Endothelial cell of umbilical vein (primary cell): Measurements from ENCODE around the gene SORCS2. TPM values are rescaled to one million over a fixed set of nuclear protein-coding genes. Genes with fewer than 3 reads are reported as not detected.

ENCODE experiments used
- BruUV-seq: library from RNA; stranded (reverse); fragments of 400-500 nt; replicated peaks from 2 replicates; lab custom pipeline; 2021; lab: Mats Ljungman, UMichigan
- CTCF ChIA-PET: fragments of 300-600, 350-600 bp; sonication (Branson Sonifier 250); formaldehyde crosslinking; loops from one replicate; lab custom pipeline; 2021; ENCODE audit warnings: antibody characterized with exemption, inconsistent platforms; lab: Charles Lee
- POLR2A ChIA-PET: fragments of 300-600, 350-600 bp; sonication (Branson Sonifier 250); formaldehyde crosslinking; loops from one replicate; lab custom pipeline; 2021; ENCODE audit warnings: antibody characterized with exemption, inconsistent platforms; lab: Charles Lee
- DNase-seq: peaks from one replicate; pipeline ENCODE4 v3.0.0-alpha.2; 2011; ENCODE audit warnings: low read depth, low spot score
- FAIRE-seq: peaks from 2 replicates; lab custom pipeline; 2011; peaks lifted over from hg19 to GRCh38; lab: Jason Lieb, UNC
- H2AFZ ChIP-seq: 2 replicates; pipeline ENCODE4 v1.6.0; 2012; ENCODE audit warnings: low read depth, low read length, control low read depth, inconsistent platforms
- H3K27ac ChIP-seq: 2 replicates; pipeline ENCODE4 v1.5.1; 2011; ENCODE audit warnings: low read depth, mild to moderate bottlenecking, control low read depth, low read length, moderate library complexity; ENCODE audit not compliant: insufficient read depth
- H3K27me3 ChIP-seq, 2 experiments: 2 replicates each; pipeline versions ENCODE4 v1.6.0 to v1.6.1; 2011; ENCODE audit warnings: low read length in 2 of 2, mixed read lengths in 1 of 2; ENCODE audit not compliant: control insufficient read depth in 2 of 2, insufficient read depth in 2 of 2
- H3K36me3 ChIP-seq, 2 experiments: 2 replicates in 1 of 2; 3 replicates in 1 of 2; pipeline ENCODE4 v1.5.1; 2011; ENCODE audit warnings: low read length in 2 of 2, mild to moderate bottlenecking in 1 of 2, moderate library complexity in 1 of 2; ENCODE audit not compliant: control insufficient read depth in 2 of 2, insufficient read depth in 2 of 2; ENCODE audit errors: extremely low read depth in 1 of 2
- H3K4me1 ChIP-seq: 3 replicates; pipeline ENCODE4 v1.5.1; 2011; ENCODE audit warnings: mild to moderate bottlenecking, low read length; ENCODE audit not compliant: control insufficient read depth, insufficient read depth; ENCODE audit errors: extremely low read depth
- H3K4me2 ChIP-seq: 2 replicates; pipeline ENCODE4 v1.6.1; 2011; ENCODE audit warnings: low read length, control low read depth, mixed read lengths; ENCODE audit not compliant: insufficient read depth
- H3K4me3 ChIP-seq, 3 experiments: fragments of 200-600 bp in 1 of 3; sonication (generic), shearing (Covaris generic) in 1 of 3; replicated peaks in 1 of 3; 2 replicates each; pipeline ENCODE4 v1.5.1; 2011 to 2016; ENCODE audit warnings: control low read depth in 3 of 3, low read length in 3 of 3, mild to moderate bottlenecking in 2 of 3, inconsistent platforms in 1 of 3, low read depth in 1 of 3, moderate library complexity in 1 of 3; ENCODE audit not compliant: insufficient read depth in 1 of 3
- H3K79me2 ChIP-seq: 2 replicates; pipeline ENCODE4 v1.6.0; 2012; ENCODE audit warnings: low read length, inconsistent platforms; ENCODE audit not compliant: control insufficient read depth, insufficient read depth
- H3K9ac ChIP-seq: replicated peaks from 2 replicates; pipeline ENCODE3; 2011; ENCODE audit warnings: low read length, control low read depth; ENCODE audit not compliant: insufficient read depth; ENCODE audit errors: extremely low read depth
- H3K9me1 ChIP-seq: replicated peaks from 3 replicates; pipeline ENCODE4 v1.6.0; 2011; ENCODE audit warnings: mild to moderate bottlenecking, low read length; ENCODE audit not compliant: control insufficient read depth, insufficient read depth; ENCODE audit errors: extremely low read depth
- H3K9me3 ChIP-seq: replicated peaks from 2 replicates; pipeline ENCODE4 v1.5.1; 2012; ENCODE audit warnings: low read length, inconsistent platforms; ENCODE audit not compliant: control insufficient read depth, insufficient read depth
- H4K20me1 ChIP-seq: replicated peaks from 2 replicates; pipeline ENCODE3; 2011; ENCODE audit warnings: mild to moderate bottlenecking, low read length; ENCODE audit not compliant: control insufficient read depth, insufficient read depth; ENCODE audit errors: extremely low read depth
- EZH2 ChIP-seq: IDR thresholded peaks from 2 replicates; pipeline ENCODE4 v1.6.1; 2012; ENCODE audit warnings: borderline replicate concordance, low read depth, mild to moderate bottlenecking, moderate library complexity, low read length, inconsistent platforms; ENCODE audit not compliant: severe bottlenecking
- FOS ChIP-seq: IDR thresholded peaks from 2 replicates; pipeline ENCODE4 v1.6.1; 2011; ENCODE audit warnings: mild to moderate bottlenecking, low read length, moderate library complexity, borderline replicate concordance; ENCODE audit not compliant: insufficient read depth
- GATA2 ChIP-seq: IDR thresholded peaks from 2 replicates; pipeline ENCODE4 v1.7.0; 2011; ENCODE audit warnings: low read depth, mild to moderate bottlenecking, moderate library complexity, mixed read lengths, low read length; ENCODE audit not compliant: insufficient read length, insufficient read depth
- JUN ChIP-seq: IDR thresholded peaks from 2 replicates; pipeline ENCODE4 v1.6.1; 2011; ENCODE audit warnings: borderline replicate concordance, low read depth; ENCODE audit not compliant: insufficient read length, insufficient read depth
- MAX ChIP-seq: IDR thresholded peaks from 2 replicates; pipeline ENCODE4 v1.6.1; 2011; ENCODE audit not compliant: insufficient read depth, insufficient read length
- MYC ChIP-seq: IDR thresholded peaks from one replicate; pipeline ENCODE4 v1.6.1; 2011; ENCODE audit warnings: mild to moderate bottlenecking, low read depth, low read length
- POLR2A ChIP-seq: IDR thresholded peaks from 2 replicates; pipeline ENCODE4 v1.6.1; 2012; ENCODE audit warnings: low read depth, mild to moderate bottlenecking, control low read depth, low read length
- POLR2AphosphoS5 ChIP-seq: IDR thresholded peaks from 2 replicates; pipeline ENCODE4 v1.6.1; 2012; ENCODE audit warnings: low read depth, mild to moderate bottlenecking, control low read depth, low read length, moderate library complexity; ENCODE audit not compliant: insufficient read depth
- dilution Hi-C: fragments of 300-500 bp; cut with MboI; formaldehyde crosslinking; loops from one replicate; pipeline ENCODE4 v1.15.0; 2019; ENCODE audit warnings: low sequenced_read_pairs; ENCODE audit not compliant: extremely low pct_ligation_motif_present
- intact Hi-C: fragments of 100-400 bp; cut with micrococcal nuclease; formaldehyde crosslinking; loops from one replicate; pipeline ENCODE4 v1.10.0; 2022
- polyA plus RNA-seq, 4 experiments: library from polyadenylated mRNA; depleted of rRNA in 3 of 4; stranded (reverse) in 3 of 4; unstranded in 1 of 4; fragments of >200 nt; gene quantifications; 2 replicates each; pipeline versions ENCODE4 v1.2.1 to v1.2.3, GENCODE V29; 2011 to 2012; ENCODE audit warnings: missing spikeins in 1 of 4
- total RNA-seq: library from RNA; stranded (reverse); gene quantifications from 2 replicates; pipeline ENCODE4 v1.2.3, GENCODE V29; 2021
- TF ChIP-seq, protein P1 (sequence below), 2 donors: IDR thresholded peaks; 1 replicate in 1 of 2; 2 replicates in 1 of 2; pipeline ENCODE4 v1.5.1; 2011; ENCODE audit warnings: low read length in 2 of 2, mild to moderate bottlenecking in 2 of 2, moderate library complexity in 2 of 2, control low read depth in 1 of 2, inconsistent platforms in 1 of 2, low read depth in 1 of 2; ENCODE audit not compliant: insufficient read depth in 1 of 2; ENCODE audit errors: extremely low read depth in 1 of 2

Gene SORCS2
- total and polyA plus RNA-seq, 2 donors (not counting 3 experiments of a cell fraction or from before 2014, with no cell fraction given), result not detected

DNA sequence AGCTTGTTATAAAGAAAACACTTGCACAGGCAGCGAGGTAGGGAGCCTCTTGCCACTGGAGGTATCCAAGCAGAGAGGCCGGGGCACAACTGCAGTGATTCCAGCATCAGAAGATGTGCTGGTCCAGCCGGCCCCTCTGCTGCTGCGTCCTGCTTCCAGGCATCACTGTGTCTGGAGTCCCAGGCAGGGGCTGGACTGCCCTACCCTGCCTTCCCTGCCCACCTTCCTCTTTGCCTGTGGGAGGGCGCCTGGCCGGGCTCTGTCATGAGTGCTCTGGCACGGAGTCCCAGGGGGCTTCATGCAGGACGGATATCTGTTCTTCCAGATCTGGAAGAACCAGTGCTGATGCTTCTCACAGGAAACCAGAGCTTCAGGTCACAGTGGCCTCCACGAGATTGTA lies 430.0 kb downstream of the SORCS2 start:
- H3K36me3 ChIP-seq, result no peaks in the 10 kb centered on the region
- peaks cover 8% of the 10 kb centered on the region for H3K4me1 ChIP-seq
- no peak overlapping the region for H3K4me2 ChIP-seq
- no peak overlapping the region for H3K4me3 ChIP-seq
- ChIA-PET CTCF (no interaction called here), POLR2A (no interaction called here)
- no peaks in the 10 kb centered on the region for H3K79me2 ChIP-seq
- no peak overlapping the region for H3K9ac ChIP-seq
- no peak for DNase-seq
- no peak overlapping the region for H2AFZ ChIP-seq
- intact Hi-C loops, result no loop called here
- no TSS peak for BruUV-seq
- TF ChIP-seq POLR2A (no peak), GATA2 (no peak), FOS (no peak), POLR2AphosphoS5 (no peak), EZH2 (no peak), JUN (no peak), MAX (no peak), MYC (no peak)
- TF ChIP-seq, protein P1, sequence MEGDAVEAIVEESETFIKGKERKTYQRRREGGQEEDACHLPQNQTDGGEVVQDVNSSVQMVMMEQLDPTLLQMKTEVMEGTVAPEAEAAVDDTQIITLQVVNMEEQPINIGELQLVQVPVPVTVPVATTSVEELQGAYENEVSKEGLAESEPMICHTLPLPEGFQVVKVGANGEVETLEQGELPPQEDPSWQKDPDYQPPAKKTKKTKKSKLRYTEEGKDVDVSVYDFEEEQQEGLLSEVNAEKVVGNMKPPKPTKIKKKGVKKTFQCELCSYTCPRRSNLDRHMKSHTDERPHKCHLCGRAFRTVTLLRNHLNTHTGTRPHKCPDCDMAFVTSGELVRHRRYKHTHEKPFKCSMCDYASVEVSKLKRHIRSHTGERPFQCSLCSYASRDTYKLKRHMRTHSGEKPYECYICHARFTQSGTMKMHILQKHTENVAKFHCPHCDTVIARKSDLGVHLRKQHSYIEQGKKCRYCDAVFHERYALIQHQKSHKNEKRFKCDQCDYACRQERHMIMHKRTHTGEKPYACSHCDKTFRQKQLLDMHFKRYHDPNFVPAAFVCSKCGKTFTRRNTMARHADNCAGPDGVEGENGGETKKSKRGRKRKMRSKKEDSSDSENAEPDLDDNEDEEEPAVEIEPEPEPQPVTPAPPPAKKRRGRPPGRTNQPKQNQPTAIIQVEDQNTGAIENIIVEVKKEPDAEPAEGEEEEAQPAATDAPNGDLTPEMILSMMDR (IDR thresholded peaks at IDR 0.05; ENCODE audit: extremely low read depth in 1 of 2, insufficient read depth in 1 of 2, low read depth in 1 of 2, low read length in 2 of 2), result no peak
- dilution Hi-C loops, result no loop called here
- no peak for FAIRE-seq
- no peaks in the 10 kb centered on the region for H3K9me3 ChIP-seq
- H3K27me3 ChIP-seq, result no peaks in the 10 kb centered on the region
- H3K9me1 ChIP-seq, result no peaks in the 10 kb centered on the region
- H3K27ac ChIP-seq, result no peak overlapping the region
- no peaks in the 10 kb centered on the region for H4K20me1 ChIP-seq
